Smooth muscle cell (in vitro differentiated cells): ENCODE results near the gene LTBP4. TPM values are rescaled to one million over a fixed set of nuclear protein-coding genes. Genes with fewer than 3 reads are reported as not detected.

Experiments
- DNase-seq: peaks from one replicate; lab custom pipeline; 2025; ENCODE audit not compliant: unreplicated experiment; lab: John Stamatoyannopoulos, UW
- H2AFZ ChIP-seq: fragments of 200-600 bp; sonication (generic); 2 replicates; pipeline ENCODE4 v1.6.0; 2016; ENCODE audit warnings: antibody characterized with exemption, low read depth, mild to moderate bottlenecking
- H3F3A ChIP-seq: fragments of 200-600 bp; sonication (generic); 2 replicates; pipeline ENCODE4 v1.6.0; 2017; ENCODE audit warnings: antibody characterized with exemption, low read depth
- H3K27ac ChIP-seq: fragments of 200-600 bp; sonication (generic); 2 replicates; pipeline ENCODE4 v1.5.1; 2016; ENCODE audit warnings: low read depth, mild to moderate bottlenecking
- H3K27me3 ChIP-seq: fragments of 200-600 bp; sonication (generic); 2 replicates; pipeline ENCODE4 v1.6.1; 2016; ENCODE audit warnings: low read depth, mild to moderate bottlenecking
- H3K36me3 ChIP-seq: fragments of 200-600 bp; sonication (generic); 2 replicates; pipeline ENCODE4 v1.5.1; 2016; ENCODE audit warnings: low read depth
- H3K4me1 ChIP-seq: fragments of 200-600 bp; sonication (generic); 2 replicates; pipeline ENCODE4 v1.5.1; 2016; ENCODE audit warnings: low read depth
- H3K4me2 ChIP-seq: fragments of 200-600 bp; sonication (generic); 2 replicates; pipeline ENCODE4 v1.6.0; 2016; ENCODE audit warnings: mild to moderate bottlenecking
- H3K4me3 ChIP-seq: fragments of 200-600 bp; sonication (generic); 2 replicates; pipeline ENCODE4 v1.5.1; 2016; ENCODE audit warnings: mild to moderate bottlenecking
- H3K79me2 ChIP-seq: fragments of 200-600 bp; sonication (generic); 2 replicates; pipeline ENCODE4 v1.6.0; 2016; ENCODE audit warnings: low read depth, mild to moderate bottlenecking
- H3K9ac ChIP-seq: fragments of 200-600 bp; sonication (generic); 2 replicates; pipeline ENCODE4 v1.6.0; 2016; ENCODE audit warnings: low read depth
- H3K9me3 ChIP-seq: fragments of 200-600 bp; sonication (generic); replicated peaks from 2 replicates; pipeline ENCODE4 v1.5.1; 2016; ENCODE audit warnings: low read depth
- H4K20me1 ChIP-seq: fragments of 200-600 bp; sonication (generic); 2 replicates; pipeline ENCODE4 v1.6.0; 2016; ENCODE audit warnings: low read depth
- CTCF ChIP-seq: fragments of 200-600 bp; sonication (generic); IDR thresholded peaks from 2 replicates; pipeline ENCODE4 v1.5.1; 2017; ENCODE audit warnings: borderline replicate concordance, mild to moderate bottlenecking, antibody characterized with exemption; ENCODE audit not compliant: insufficient read depth, poor library complexity, severe bottlenecking
- WGBS: methylation state at CpG from one replicate; pipeline ENCODE4 v1.1.7; 2016; ENCODE audit warnings: low lambda C conversion rate; 5-methylcytosine and 5-hydroxymethylcytosine counted together
- polyA plus RNA-seq: library from polyadenylated mRNA; unstranded; fragments of >200 nt; fragmentation: Nextera tagmentation; extraction: Ambion mirVana; gene quantifications from 2 replicates; pipeline ENCODE4 v1.2.1, GENCODE V29; 2016
- total RNA-seq: library from RNA; depleted of rRNA; stranded (reverse); fragments of >200 nt; gene quantifications from 2 replicates; pipeline ENCODE4 v1.2.3, GENCODE V29; 2014

Gene LTBP4
- total and polyA plus RNA-seq, 2 experiments from 2014 or later, result 38.5 to 188 TPM

- peaks cover 3% of the 10 kb centered on the region for H3K27me3 ChIP-seq
- H4K20me1 ChIP-seq, result peaks cover 4% of the 10 kb centered on the region
- no peaks in the 10 kb centered on the region for H3K9me3 ChIP-seq
- no peak for TF ChIP-seq CTCF
- H3K4me1 ChIP-seq, result peaks cover 36% of the 10 kb centered on the region
- no peak overlapping the region for H2AFZ ChIP-seq
- peaks cover 22% of the 10 kb centered on the region for H3F3A ChIP-seq
- no peak overlapping the region for H3K9ac ChIP-seq
- WGBS, result 24% methylated on average over 17 of the region's 43 CpGs
- no peak overlapping the region for H3K27ac ChIP-seq
- H3K4me2 ChIP-seq, result peak overlapping the region; percentile 94
- DNase-seq, result no peak
- H3K4me3 ChIP-seq, result peak overlapping the region; percentile 26
- no peaks in the 10 kb centered on the region for H3K36me3 ChIP-seq
- no peaks in the 10 kb centered on the region for H3K79me2 ChIP-seq
These were observed 1.1 kb upstream of the LTBP4 start for GRCh38 chr19:40599902-40600569.

DNA sequence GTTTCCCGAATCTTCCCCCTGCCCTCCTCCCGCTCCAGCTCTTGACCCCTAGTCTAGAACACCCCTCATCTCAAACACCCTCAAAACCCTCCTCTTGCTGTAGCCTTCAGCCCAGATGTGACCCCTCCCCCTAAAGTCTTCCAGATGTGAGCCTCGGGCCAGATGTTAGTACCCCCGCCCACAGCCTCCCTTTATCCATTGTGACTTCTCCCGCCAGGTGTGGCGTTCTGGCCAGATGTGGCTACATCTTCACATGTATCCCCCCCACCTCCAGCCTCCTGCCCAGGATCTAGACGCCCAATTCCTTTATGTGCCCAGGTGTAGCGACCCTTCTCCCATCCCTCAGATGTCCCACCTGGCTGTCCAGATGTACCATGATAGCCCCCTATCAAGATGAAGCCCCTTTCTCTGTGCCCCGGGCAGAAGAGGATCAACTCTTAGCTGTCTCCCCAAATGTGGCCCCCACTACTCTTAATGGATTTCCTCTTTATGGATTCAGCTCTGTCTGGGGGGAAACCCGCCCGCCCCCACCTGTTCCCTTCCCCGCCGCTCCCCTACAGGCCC is 517 bp upstream of the LTBP4 start:
- H3K9me3 ChIP-seq, result no peaks in the 10 kb centered on the region
- peaks cover 26% of the 10 kb centered on the region for H3F3A ChIP-seq
- peak overlapping the region; percentile 94 for H3K4me2 ChIP-seq
- peaks cover 4% of the 10 kb centered on the region for H4K20me1 ChIP-seq
- DNase-seq, result no peak
- WGBS, result 25% methylated on average over 12 of the region's 13 CpGs
- no peak overlapping the region for H3K27ac ChIP-seq
- peak overlapping the region; percentile 55 for H3K4me3 ChIP-seq
- no peaks in the 10 kb centered on the region for H3K36me3 ChIP-seq
- no peak overlapping the region for H3K9ac ChIP-seq
- H2AFZ ChIP-seq, result no peak overlapping the region
- peaks cover 42% of the 10 kb centered on the region for H3K4me1 ChIP-seq
- peaks cover 3% of the 10 kb centered on the region for H3K27me3 ChIP-seq
- TF ChIP-seq CTCF, result no peak
- no peaks in the 10 kb centered on the region for H3K79me2 ChIP-seq

DNA sequence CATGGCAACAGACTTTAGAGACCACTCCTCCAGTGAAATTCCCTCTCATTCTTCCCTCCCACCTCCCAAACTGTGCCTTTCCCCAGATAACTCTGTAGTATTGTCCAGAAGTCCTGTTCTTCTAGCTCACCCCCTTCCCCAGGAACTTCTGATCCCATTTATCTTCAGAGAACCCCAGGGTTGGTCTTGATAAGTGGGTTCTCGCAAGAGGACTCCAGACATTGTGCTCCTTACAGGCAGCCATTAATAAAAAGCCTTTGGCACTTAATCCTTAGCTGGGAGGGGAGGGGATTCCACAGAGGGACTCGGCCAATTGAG is 1.9 kb downstream of the LTBP4 start:
- Histone ChIP-seq H3K27me3 (peaks cover 3% of the 10 kb centered on the region), H3K9ac (no peak overlapping the region), H3K4me2 (peak overlapping the region; percentile 94), H3K4me1 (peaks cover 42% of the 10 kb centered on the region), H3K79me2 (no peaks in the 10 kb centered on the region), H2AFZ (no peak overlapping the region), H3K4me3 (peak overlapping the region; percentile 55), H3K36me3 (no peaks in the 10 kb centered on the region), H4K20me1 (peaks cover 4% of the 10 kb centered on the region), H3F3A (peaks cover 33% of the 10 kb centered on the region), H3K9me3 (no peaks in the 10 kb centered on the region), H3K27ac (peak overlapping the region; percentile 70)
- DNase-seq, result no peak
- 13% methylated on average over 2 of the region's 2 CpGs for WGBS
- no peak for TF ChIP-seq CTCF
